H9 (cell line): ENCODE data around the gene SAG. TPM values are rescaled to one million over a fixed set of nuclear protein-coding genes. Genes with fewer than 3 reads are reported as not detected.
A peak's percentile ranks its signal among the peaks of the same experiment; 100 is the strongest.

Experiments
- DNase-seq: peaks from one replicate; pipeline ENCODE4 v3.0.0-alpha.2; 2017
- H2AFZ ChIP-seq: one replicate; pipeline ENCODE4 v1.6.1; 2013; ENCODE audit warnings: mild to moderate bottlenecking, low read length, control low read depth, moderate library complexity
- H2AK5ac ChIP-seq: 2 replicates; pipeline ENCODE4 v1.6.1; 2013; ENCODE audit warnings: low read length, control low read depth, mixed read lengths; ENCODE audit not compliant: insufficient read length
- H2BK120ac ChIP-seq: one replicate; pipeline ENCODE4 v1.6.1; 2013; ENCODE audit warnings: low read depth, mild to moderate bottlenecking, low read length, control low read depth, inconsistent platforms; ENCODE audit not compliant: poor library complexity, severe bottlenecking
- H2BK12ac ChIP-seq: 2 replicates; pipeline ENCODE4 v1.6.1; 2013; ENCODE audit warnings: low read length, control low read depth, mixed read lengths, low read depth; ENCODE audit not compliant: insufficient read length
- H2BK15ac ChIP-seq: 2 replicates; pipeline ENCODE4 v1.6.1; 2013; ENCODE audit warnings: low read depth, low read length, control low read depth
- H2BK20ac ChIP-seq: one replicate; pipeline ENCODE4 v1.6.1; 2013; ENCODE audit warnings: low read depth, mild to moderate bottlenecking, low read length, control low read depth, inconsistent platforms; ENCODE audit not compliant: poor library complexity, severe bottlenecking
- H2BK5ac ChIP-seq: 2 replicates; pipeline ENCODE4 v1.6.1; 2013; ENCODE audit warnings: low read length, control low read depth, mixed read lengths; ENCODE audit not compliant: insufficient read length
- H3K14ac ChIP-seq: 2 replicates; pipeline ENCODE4 v1.6.1; 2013; ENCODE audit warnings: low read length, control low read depth; ENCODE audit not compliant: insufficient read depth
- H3K18ac ChIP-seq: 2 replicates; pipeline ENCODE4 v1.6.1; 2013; ENCODE audit warnings: low read depth, mild to moderate bottlenecking, mixed read lengths, low read length, control low read depth; ENCODE audit not compliant: insufficient read length
- H3K23ac ChIP-seq: 2 replicates; pipeline ENCODE4 v1.6.1; 2013; ENCODE audit warnings: low read length, control low read depth, mixed read lengths, low read depth; ENCODE audit not compliant: insufficient read length
- H3K23me2 ChIP-seq: 2 replicates; pipeline ENCODE4 v1.6.1; 2013; ENCODE audit warnings: low read depth, mild to moderate bottlenecking, mixed read lengths, low read length, control low read depth; ENCODE audit not compliant: insufficient read length, poor library complexity, severe bottlenecking
- H3K27ac ChIP-seq: 2 replicates; pipeline ENCODE4 v1.5.1; 2013; ENCODE audit warnings: low read length, control low read depth, mixed read lengths, low read depth; ENCODE audit not compliant: insufficient read length
- H3K27me3 ChIP-seq: 2 replicates; pipeline ENCODE4 v1.6.1; 2013; ENCODE audit warnings: low read length, control low read depth, inconsistent platforms; ENCODE audit not compliant: insufficient read depth
- H3K4ac ChIP-seq: 2 replicates; pipeline ENCODE4 v1.6.1; 2013; ENCODE audit warnings: low read depth, mild to moderate bottlenecking, control low read depth, inconsistent platforms, low read length, moderate library complexity
- H3K4me1 ChIP-seq: 2 replicates; pipeline ENCODE4 v1.6.1; 2013; ENCODE audit warnings: low read length, control low read depth, inconsistent platforms; ENCODE audit not compliant: insufficient read depth
- H3K4me2 ChIP-seq: 2 replicates; pipeline ENCODE4 v1.6.1; 2013; ENCODE audit warnings: low read length, control low read depth, mixed read lengths; ENCODE audit not compliant: insufficient read length, insufficient read depth
- H3K56ac ChIP-seq: 2 replicates; pipeline ENCODE4 v1.6.1; 2013; ENCODE audit warnings: low read depth, mild to moderate bottlenecking, mixed read lengths, low read length, control low read depth; ENCODE audit not compliant: insufficient read length
- H3K79me1 ChIP-seq: 2 replicates; pipeline ENCODE4 v1.6.1; 2013; ENCODE audit warnings: low read depth, mild to moderate bottlenecking, moderate library complexity, low read length, control low read depth, inconsistent platforms; ENCODE audit not compliant: insufficient read depth, poor library complexity, severe bottlenecking
- H3K79me2 ChIP-seq: 2 replicates; pipeline ENCODE4 v1.6.1; 2013; ENCODE audit warnings: low read length, control low read depth, inconsistent platforms; ENCODE audit not compliant: insufficient read depth
- H3K9ac ChIP-seq: 2 replicates; pipeline ENCODE4 v1.6.1; 2013; ENCODE audit warnings: low read length, control low read depth, mixed read lengths; ENCODE audit not compliant: insufficient read length; ENCODE audit errors: extremely low read depth
- H3K9me3 ChIP-seq: one replicate; pipeline ENCODE4 v1.6.1; 2013; ENCODE audit warnings: low read depth, low read length, inconsistent platforms; ENCODE audit not compliant: control insufficient read depth
- H3T11ph ChIP-seq: one replicate; pipeline ENCODE4 v1.6.1; 2013; ENCODE audit warnings: mild to moderate bottlenecking, low read length, control low read depth, inconsistent platforms
- H4K20me1 ChIP-seq: one replicate; pipeline ENCODE4 v1.6.1; 2013; ENCODE audit not compliant: control insufficient read depth, insufficient read length, insufficient read depth
- H4K5ac ChIP-seq: 2 replicates; pipeline ENCODE4 v1.6.1; 2013; ENCODE audit warnings: low read depth, mild to moderate bottlenecking, mixed read lengths, low read length, control low read depth; ENCODE audit not compliant: insufficient read length
- H4K8ac ChIP-seq: replicated peaks from 2 replicates; pipeline ENCODE4 v1.6.1; 2013; ENCODE audit warnings: low read length, control low read depth, mixed read lengths, low read depth; ENCODE audit not compliant: insufficient read length
- H4K91ac ChIP-seq: 2 replicates; pipeline ENCODE4 v1.6.1; 2013; ENCODE audit warnings: low read depth, mild to moderate bottlenecking, moderate library complexity, mixed read lengths, low read length, control low read depth; ENCODE audit not compliant: insufficient read length
- H3K27ac Mint-ChIP-seq, 3 experiments: 2 replicates in 2 of 3; 3 replicates in 1 of 3; pipeline ENCODE4 v1.8.0; 2020 to 2021; ENCODE audit warnings: mixed read lengths in 3 of 3, mild to moderate bottlenecking in 1 of 3, moderate library complexity in 1 of 3
- H3K27me3 Mint-ChIP-seq: 2 replicates; pipeline ENCODE4 v1.8.0; 2021; ENCODE audit warnings: low read depth, mild to moderate bottlenecking, moderate library complexity, mixed read lengths
- H3K36me3 Mint-ChIP-seq, 3 experiments: 2 replicates in 2 of 3; 3 replicates in 1 of 3; pipeline ENCODE4 v1.8.0; 2020 to 2021; ENCODE audit warnings: low read depth in 3 of 3, mixed read lengths in 3 of 3; ENCODE audit not compliant: insufficient read depth in 1 of 3
- H3K4me1 Mint-ChIP-seq, 2 experiments: 2 replicates each; pipeline ENCODE4 v1.8.0; 2020; ENCODE audit warnings: mixed read lengths in 2 of 2
- H3K4me3 Mint-ChIP-seq, 2 experiments: 2 replicates in 1 of 2; 3 replicates in 1 of 2; pipeline ENCODE4 v1.8.0; 2020 to 2021; ENCODE audit warnings: mild to moderate bottlenecking in 2 of 2, mixed read lengths in 2 of 2, moderate library complexity in 1 of 2
- H3K9me3 Mint-ChIP-seq, 2 experiments: 2 replicates in 1 of 2; 3 replicates in 1 of 2; pipeline ENCODE4 v1.8.0; 2020; ENCODE audit warnings: mild to moderate bottlenecking in 2 of 2, mixed read lengths in 2 of 2, moderate library complexity in 1 of 2
- WGBS: extraction: QIAGEN DNeasy Blood & Tissue Kit; methylation state at CpG from one replicate; pipeline ENCODE4 v1.1.7; 2013; ENCODE audit warnings: missing lambda C conversion rate, low lambda C conversion rate, mixed read lengths; ENCODE audit not compliant: insufficient read length; ENCODE audit errors: extremely low coverage; 5-methylcytosine and 5-hydroxymethylcytosine counted together
- total RNA-seq: library from RNA; stranded (reverse); gene quantifications from 2 replicates; pipeline ENCODE4 v1.2.1, GENCODE V29; 2021
- TF ChIP-seq, protein P1 (sequence below): fragments of 200-600 bp; sonication (generic); conservative IDR thresholded peaks from 3 replicates; pipeline ENCODE4 v1.8.0; 2021; ENCODE audit warnings: antibody characterized with exemption, mild to moderate bottlenecking

Gene SAG
- total RNA-seq, 1 experiment from 2014 or later, result not detected

- H3K14ac ChIP-seq, result peak within 1 kb of the TSS; percentile 73; the same call in 1 of the 2 replicates
- no peak within 1 kb of the TSS for H2BK12ac ChIP-seq
- peaks cover 15 to 17% of the 10 kb centered on the region in 2 experiments for H3K4me1 Mint-ChIP-seq
- H3K27ac ChIP-seq, result no peak within 1 kb of the TSS
- peaks cover 67% of the 10 kb centered on the region for H3K27me3 Mint-ChIP-seq
- H3K79me1 ChIP-seq, result no peaks in the 10 kb centered on the region
- no peaks in the 10 kb centered on the region for H3K9me3 ChIP-seq
- DNase-seq, result peak; percentile 71
- H3T11ph ChIP-seq, result no peak within 1 kb of the TSS
- peak within 1 kb of the TSS; percentile 7 for H3K18ac ChIP-seq
- H2BK120ac ChIP-seq, result no peak within 1 kb of the TSS
- peak within 1 kb of the TSS in 1 of 3 experiments; percentile 83; a peak in 3 of 7 replicates for H3K27ac Mint-ChIP-seq
- H2AK5ac ChIP-seq, result no peak within 1 kb of the TSS
- no peak within 1 kb of the TSS for H4K8ac ChIP-seq
- no peaks in the 10 kb centered on the region for H4K20me1 ChIP-seq
- H3K79me2 ChIP-seq, result no peaks in the 10 kb centered on the region
- TF ChIP-seq, protein P1, sequence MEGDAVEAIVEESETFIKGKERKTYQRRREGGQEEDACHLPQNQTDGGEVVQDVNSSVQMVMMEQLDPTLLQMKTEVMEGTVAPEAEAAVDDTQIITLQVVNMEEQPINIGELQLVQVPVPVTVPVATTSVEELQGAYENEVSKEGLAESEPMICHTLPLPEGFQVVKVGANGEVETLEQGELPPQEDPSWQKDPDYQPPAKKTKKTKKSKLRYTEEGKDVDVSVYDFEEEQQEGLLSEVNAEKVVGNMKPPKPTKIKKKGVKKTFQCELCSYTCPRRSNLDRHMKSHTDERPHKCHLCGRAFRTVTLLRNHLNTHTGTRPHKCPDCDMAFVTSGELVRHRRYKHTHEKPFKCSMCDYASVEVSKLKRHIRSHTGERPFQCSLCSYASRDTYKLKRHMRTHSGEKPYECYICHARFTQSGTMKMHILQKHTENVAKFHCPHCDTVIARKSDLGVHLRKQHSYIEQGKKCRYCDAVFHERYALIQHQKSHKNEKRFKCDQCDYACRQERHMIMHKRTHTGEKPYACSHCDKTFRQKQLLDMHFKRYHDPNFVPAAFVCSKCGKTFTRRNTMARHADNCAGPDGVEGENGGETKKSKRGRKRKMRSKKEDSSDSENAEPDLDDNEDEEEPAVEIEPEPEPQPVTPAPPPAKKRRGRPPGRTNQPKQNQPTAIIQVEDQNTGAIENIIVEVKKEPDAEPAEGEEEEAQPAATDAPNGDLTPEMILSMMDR, result peak; percentile 39; the same call in 1 of the 3 replicates
- H3K4me3 Mint-ChIP-seq, result peak within 1 kb of the TSS; percentile 87 to 89
- H2BK5ac ChIP-seq, result no peak within 1 kb of the TSS
- peak within 1 kb of the TSS; percentile 70 for H2AFZ ChIP-seq
- no peak within 1 kb of the TSS for H3K4ac ChIP-seq
- H3K4me1 ChIP-seq, result no peaks in the 10 kb centered on the region
- no peak within 1 kb of the TSS for H2BK15ac ChIP-seq
- H3K9ac ChIP-seq, result peak within 1 kb of the TSS; percentile 63
- peaks cover 3% of the 10 kb centered on the region in 2 experiments; a peak in 1 of 5 replicates for H3K9me3 Mint-ChIP-seq
- H3K27me3 ChIP-seq, result peaks cover 5% of the 10 kb centered on the region; the same call in 1 of the 2 replicates
- H2BK20ac ChIP-seq, result no peak within 1 kb of the TSS
- peak within 1 kb of the TSS; percentile 94 for H3K4me2 ChIP-seq
- peaks cover 13% of the 10 kb centered on the region for H3K23me2 ChIP-seq
- H3K23ac ChIP-seq, result no peak within 1 kb of the TSS
- no peak within 1 kb of the TSS for H4K5ac ChIP-seq
- no CpG with 5 or more reads among the region's 56 CpGs for WGBS
- H4K91ac ChIP-seq, result no peak within 1 kb of the TSS
- H3K36me3 Mint-ChIP-seq, result peaks cover 3 to 10% (median 5%) of the 10 kb centered on the region in 3 experiments; a peak in 5 of 7 replicates
- no peak within 1 kb of the TSS for H3K56ac ChIP-seq
Measured at GRCh38 chr2:233353769-233354499, 46.3 kb downstream of the SAG start, which contains the start of gene DGKD. Gene DGKD, plus strand, starts transcription at chr2:233354494. Its CDS starts 25 bp downstream, at chr2:233354519.
